K562 (cell line): ENCODE measurements around the gene TTLL10. TPM values are rescaled to one million over a fixed set of nuclear protein-coding genes. Genes with fewer than 3 reads are reported as not detected.

ENCODE experiments used
- ADNP ChIP-seq: fragments of 200-800 bp; sonication (Bioruptor generic); IDR thresholded peaks from 2 replicates; pipeline ENCODE4 v1.6.1; 2016; ENCODE audit warnings: missing genetic modification characterization, missing compliant biosample characterization
- ARID3A ChIP-seq: IDR thresholded peaks from 2 replicates; pipeline ENCODE4 v1.6.1; 2012; ENCODE audit warnings: low read depth, low read length, improper control_type of control experiment, borderline replicate concordance
- BRF2 ChIP-seq: IDR thresholded peaks from 3 replicates; pipeline ENCODE4 v1.6.1; 2011; ENCODE audit warnings: borderline replicate concordance, mild to moderate bottlenecking; ENCODE audit not compliant: insufficient read length, insufficient read depth
- CREB1 ChIP-seq, 2 experiments: sonication (generic) in 1 of 2; formaldehyde crosslinking in 1 of 2; IDR thresholded peaks; 2 replicates each; pipeline versions ENCODE4 v1.6.1 to v1.8.0; 2012 to 2022; ENCODE audit warnings: inconsistent platforms in 1 of 2, mild to moderate bottlenecking in 1 of 2, missing genetic modification reagents in 1 of 2, moderate library complexity in 1 of 2
- HOMEZ ChIP-seq: fragments of 250-450 bp; sonication (Bioruptor Pico); IDR thresholded peaks from 2 replicates; pipeline ENCODE4 v1.4.0; 2020; ENCODE audit warnings: mild to moderate bottlenecking, moderate library complexity
- NR2C2 ChIP-seq, 2 experiments: fragments of 200-800 bp in 1 of 2; sonication (Bioruptor generic) in 1 of 2; sonication (generic) in 1 of 2; formaldehyde crosslinking in 1 of 2; IDR thresholded peaks; 2 replicates each; pipeline versions ENCODE4 v1.6.1 to v1.8.0; 2016 to 2022; ENCODE audit warnings: mild to moderate bottlenecking in 1 of 2, missing compliant biosample characterization in 1 of 2, missing genetic modification characterization in 1 of 2, missing genetic modification reagents in 1 of 2
- PML ChIP-seq: IDR thresholded peaks from 2 replicates; pipeline ENCODE4 v1.6.1; 2012; ENCODE audit warnings: low read length, inconsistent platforms
- POLR2H ChIP-seq: IDR thresholded peaks from 2 replicates; pipeline ENCODE4 v1.6.1; 2016; ENCODE audit warnings: missing genetic modification characterization, low read depth, mild to moderate bottlenecking, control low read depth, missing compliant biosample characterization, moderate library complexity
- RBM17 ChIP-seq: fragments of 200-400 bp; formaldehyde crosslinking; IDR thresholded peaks from 2 replicates; pipeline ENCODE4 v1.6.1; 2017; ENCODE audit warnings: low read depth, mild to moderate bottlenecking, low read length, borderline replicate concordance
- SP2 ChIP-seq: IDR thresholded peaks from 2 replicates; pipeline ENCODE4 v1.6.1; 2011; ENCODE audit warnings: mild to moderate bottlenecking, low read depth, low read length, moderate library complexity; ENCODE audit not compliant: poor library complexity, severe bottlenecking; ENCODE audit errors: extremely low read depth
- ZBTB1 ChIP-seq: sonication (generic); formaldehyde crosslinking; IDR thresholded peaks from 2 replicates; pipeline ENCODE4 v1.8.1; 2023; ENCODE audit warnings: missing genetic modification reagents, low read depth, mild to moderate bottlenecking, borderline replicate concordance
- ZNF174 ChIP-seq: fragments of 250-450 bp; sonication (Bioruptor Pico); IDR thresholded peaks from 2 replicates; pipeline ENCODE4 v1.4.0; 2020; ENCODE audit warnings: mild to moderate bottlenecking
- ZNF316 ChIP-seq: fragments of 450-650 bp; IDR thresholded peaks from 2 replicates; pipeline ENCODE4 v1.6.1; 2016
- ZNF444 ChIP-seq: fragments of 250-450 bp; sonication (Bioruptor Pico); IDR thresholded peaks from 2 replicates; pipeline ENCODE4 v1.4.0; 2020; ENCODE audit warnings: mild to moderate bottlenecking, moderate library complexity
- ZNF639 ChIP-seq, 2 experiments: fragments of 200-800 bp in 1 of 2; sonication (Bioruptor generic) in 1 of 2; sonication (generic) in 1 of 2; formaldehyde crosslinking in 1 of 2; IDR thresholded peaks in 1 of 2; conservative IDR thresholded peaks in 1 of 2; 2 replicates each; pipeline versions ENCODE4 v1.5.0 to v1.6.1; 2016 to 2020; ENCODE audit warnings: missing compliant biosample characterization in 1 of 2, missing genetic modification characterization in 1 of 2, missing genetic modification reagents in 1 of 2
- polyA plus RNA-seq, 8 experiments: library from polyadenylated mRNA; depleted of rRNA in 4 of 8; stranded (reverse) in 5 of 8; unstranded in 3 of 8; fragments of >200 nt; fragmentation: Nextera tagmentation in 2 of 8; fragmentation: Illumina TruSeq in 1 of 8; extraction: Ambion mirVana in 2 of 8; extraction: Trizol in 1 of 8; gene quantifications; 2 replicates each; pipeline versions ENCODE4 v1.2.1 to v1.2.3, GENCODE V29; 2011 to 2014; ENCODE audit warnings: inconsistent platforms in 1 of 8, missing spikeins in 1 of 8
- total RNA-seq, 7 experiments: library from RNA; depleted of rRNA in 6 of 7; stranded (reverse); fragments of >200 nt in 6 of 7; fragmentation: Illumina TruSeq in 2 of 7; extraction: Trizol in 2 of 7; gene quantifications; 2 replicates each; pipeline versions ENCODE4 v1.2.1 to v1.2.3, GENCODE V29; 2011 to 2021; ENCODE audit warnings: low replicate concordance in 1 of 7
- TF ChIP-seq, protein P1 (sequence below): fragments of 450-650 bp; IDR thresholded peaks from 2 replicates; pipeline ENCODE4 v1.7.0; 2016; ENCODE audit warnings: borderline replicate concordance

The TTLL10 gene
- total and polyA plus RNA-seq, 9 of the 15 experiments (the other 6 are each of a cell fraction or from before 2014, with no cell fraction given) = not detected

GRCh38 chr1:1135339-1136136 lies 38.1 kb upstream of the TTLL10 start (continued):
- TF ChIP-seq ZNF639 (CRISPR knock-in tag; conservative IDR thresholded peaks at IDR 0.05 in 1 of 2, IDR thresholded peaks at IDR 0.05 in 1 of 2) (no peak), CREB1 (IDR thresholded peaks at IDR 0.05) (no peak), CREB1 (CRISPR knock-in tag; IDR thresholded peaks at IDR 0.05) (no peak), ZNF174 (CRISPR knock-in tag) (no peak), BRF2 (no peak), PML (no peak), ZNF316 (no peak), SP2 (no peak), ZNF444 (CRISPR knock-in tag) (no peak), ZBTB1 (CRISPR knock-in tag) (no peak), ARID3A (0 out of 2 replicates have a peak, but pooled peaks have one; percentile 13), RBM17 (no peak), NR2C2 (CRISPR knock-in tag; IDR thresholded peaks at IDR 0.05) (no peak), NR2C2 (tag; IDR thresholded peaks at IDR 0.05) (no peak), HOMEZ (CRISPR knock-in tag) (no peak; the same call in 1 of the 2 replicates), POLR2H (tag) (no peak), ADNP (no peak)
- TF ChIP-seq, protein P1, sequence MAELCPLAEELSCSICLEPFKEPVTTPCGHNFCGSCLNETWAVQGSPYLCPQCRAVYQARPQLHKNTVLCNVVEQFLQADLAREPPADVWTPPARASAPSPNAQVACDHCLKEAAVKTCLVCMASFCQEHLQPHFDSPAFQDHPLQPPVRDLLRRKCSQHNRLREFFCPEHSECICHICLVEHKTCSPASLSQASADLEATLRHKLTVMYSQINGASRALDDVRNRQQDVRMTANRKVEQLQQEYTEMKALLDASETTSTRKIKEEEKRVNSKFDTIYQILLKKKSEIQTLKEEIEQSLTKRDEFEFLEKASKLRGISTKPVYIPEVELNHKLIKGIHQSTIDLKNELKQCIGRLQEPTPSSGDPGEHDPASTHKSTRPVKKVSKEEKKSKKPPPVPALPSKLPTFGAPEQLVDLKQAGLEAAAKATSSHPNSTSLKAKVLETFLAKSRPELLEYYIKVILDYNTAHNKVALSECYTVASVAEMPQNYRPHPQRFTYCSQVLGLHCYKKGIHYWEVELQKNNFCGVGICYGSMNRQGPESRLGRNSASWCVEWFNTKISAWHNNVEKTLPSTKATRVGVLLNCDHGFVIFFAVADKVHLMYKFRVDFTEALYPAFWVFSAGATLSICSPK = no peak
